H1 (cell line): Measurements from ENCODE around the gene MAML3.

Experiments
- CBX8 ChIP-seq: fragments of 300-800, 300-1000 bp; sonication (generic); IDR thresholded peaks from 2 replicates; pipeline ENCODE4 v1.7.1; 2016; ENCODE audit warnings: low read depth, low read length, borderline replicate concordance
- CTCF ChIP-seq, 3 experiments: IDR thresholded peaks; 1 replicate in 2 of 3; 2 replicates in 1 of 3; pipeline versions ENCODE4 v1.5.1 to v1.6.1; 2011; ENCODE audit warnings: low read length in 3 of 3, mild to moderate bottlenecking in 3 of 3, inconsistent platforms in 2 of 3, low read depth in 1 of 3, moderate library complexity in 1 of 3; ENCODE audit not compliant: insufficient read depth in 1 of 3; ENCODE audit errors: control extremely low read depth in 1 of 3
- EGR1 ChIP-seq: IDR thresholded peaks from 2 replicates; pipeline ENCODE4 v1.6.1; 2011; ENCODE audit warnings: low read depth, low read length, borderline replicate concordance
- EP300 ChIP-seq, 2 experiments: IDR thresholded peaks; 1 replicate in 1 of 2; 2 replicates in 1 of 2; pipeline ENCODE4 v1.6.1; 2011 to 2012; ENCODE audit warnings: low read depth in 2 of 2, low read length in 2 of 2, mild to moderate bottlenecking in 2 of 2, borderline replicate concordance in 1 of 2, inconsistent platforms in 1 of 2, moderate library complexity in 1 of 2
- EZH2 ChIP-seq: fragments of 200-600 bp; sonication (generic); IDR thresholded peaks from 2 replicates; pipeline ENCODE4 v1.7.1; 2012; ENCODE audit warnings: low read depth, mild to moderate bottlenecking, moderate library complexity, low read length, inconsistent platforms; ENCODE audit not compliant: severe bottlenecking
- HDAC6 ChIP-seq: IDR thresholded peaks from one replicate; pipeline ENCODE4 v1.7.1; 2012; ENCODE audit warnings: low read depth, mild to moderate bottlenecking, inconsistent platforms, low read length, moderate library complexity
- JUND ChIP-seq: IDR thresholded peaks from 2 replicates; pipeline ENCODE4 v1.6.1; 2011; ENCODE audit warnings: mild to moderate bottlenecking, improper control_type of control experiment, low read length
- RAD21 ChIP-seq, 2 experiments: IDR thresholded peaks in 1 of 2; conservative IDR thresholded peaks in 1 of 2; 2 replicates each; pipeline ENCODE4 v1.6.1; 2011; ENCODE audit warnings: low read depth in 2 of 2, low read length in 2 of 2, improper control_type of control experiment in 1 of 2, inconsistent platforms in 1 of 2, mild to moderate bottlenecking in 1 of 2, moderate library complexity in 1 of 2

- TF ChIP-seq CTCF (IDR thresholded peaks at IDR 0.05; ENCODE audit: control extremely low read depth in 1 of 3, insufficient read depth in 1 of 3, low read depth in 1 of 3, low read length in 3 of 3) (no peak), RAD21 (IDR thresholded peaks at IDR 0.05 in 1 of 2, conservative IDR thresholded peaks at IDR 0.05 in 1 of 2; ENCODE audit: low read depth in 2 of 2, low read length in 2 of 2) (no peak), EGR1 (no peak), EP300 (IDR thresholded peaks at IDR 0.05; ENCODE audit: borderline replicate concordance in 1 of 2, low read depth in 2 of 2, low read length in 2 of 2) (no peak), HDAC6 (no peak), CBX8 (no peak), EZH2 (no peak), JUND (no peak)
Observed at GRCh38 chr4:139943277-139943676, 210.7 kb downstream of the MAML3 start.
